ENCODE results near the gene DNAJC13.

The DNAJC13 gene

GRCh38 chr3:132386259-132386658 lies 31.0 kb upstream of the DNAJC13 start:
- no peak for TF ChIP-seq SIN3A (IDR thresholded peaks at IDR 0.05; ENCODE audit: borderline replicate concordance, insufficient read depth, low read length)
- TF ChIP-seq TAF1 (IDR thresholded peaks at IDR 0.05; ENCODE audit: borderline replicate concordance, insufficient read depth, low read length) = no peak
- TF ChIP-seq POLR2AphosphoS5 (IDR thresholded peaks at IDR 0.05; ENCODE audit: low read depth, low read length) = no peak
- TF ChIP-seq FOXP2 (optimal IDR thresholded peaks at IDR 0.05; ENCODE audit: borderline replicate concordance, extremely low read depth, extremely low read length, insufficient read depth) = no peak
- TF ChIP-seq REST (IDR thresholded peaks at IDR 0.05; ENCODE audit: insufficient read depth in 1 of 2, low read depth in 2 of 2, low read length in 2 of 2) = no peak

- no peak for TF ChIP-seq SIN3A (IDR thresholded peaks at IDR 0.05; ENCODE audit: borderline replicate concordance, insufficient read depth, low read length)
- no peak for TF ChIP-seq FOXP2 (optimal IDR thresholded peaks at IDR 0.05; ENCODE audit: borderline replicate concordance, extremely low read depth, extremely low read length, insufficient read depth)
- TF ChIP-seq POLR2AphosphoS5 (IDR thresholded peaks at IDR 0.05; ENCODE audit: low read depth, low read length) = no peak
- no peak for TF ChIP-seq REST (IDR thresholded peaks at IDR 0.05; ENCODE audit: insufficient read depth in 1 of 2, low read depth in 2 of 2, low read length in 2 of 2)
- no peak for TF ChIP-seq TAF1 (IDR thresholded peaks at IDR 0.05; ENCODE audit: borderline replicate concordance, insufficient read depth, low read length)
These were observed 23.0 kb upstream of the DNAJC13 start for GRCh38 chr3:132394320-132394719.

GRCh38 chr3:132395126-132395525 lies 22.2 kb upstream of the DNAJC13 start:
- TF ChIP-seq REST (IDR thresholded peaks at IDR 0.05; ENCODE audit: insufficient read depth in 1 of 2, low read depth in 2 of 2, low read length in 2 of 2) = no peak
- no peak for TF ChIP-seq SIN3A (IDR thresholded peaks at IDR 0.05; ENCODE audit: borderline replicate concordance, insufficient read depth, low read length)
- no peak for TF ChIP-seq TAF1 (IDR thresholded peaks at IDR 0.05; ENCODE audit: borderline replicate concordance, insufficient read depth, low read length)
- no peak for TF ChIP-seq FOXP2 (optimal IDR thresholded peaks at IDR 0.05; ENCODE audit: borderline replicate concordance, extremely low read depth, extremely low read length, insufficient read depth)
- TF ChIP-seq POLR2AphosphoS5 (IDR thresholded peaks at IDR 0.05; ENCODE audit: low read depth, low read length) = no peak

- no peak for TF ChIP-seq REST (IDR thresholded peaks at IDR 0.05; ENCODE audit: insufficient read depth in 1 of 2, low read depth in 2 of 2, low read length in 2 of 2)
These were observed 21.0 kb upstream of the DNAJC13 start for GRCh38 chr3:132396255-132396654.

All from PFSK-1 (cell line).